Measurements from ENCODE around the gene PTPRT. TPM values are rescaled to one million over a fixed set of nuclear protein-coding genes. Genes with fewer than 3 reads are reported as not detected.

PTPRT gene
- total RNA-seq, 4 donors from 2014 or later, result 0.04 TPM; not detected in 3

DNA sequence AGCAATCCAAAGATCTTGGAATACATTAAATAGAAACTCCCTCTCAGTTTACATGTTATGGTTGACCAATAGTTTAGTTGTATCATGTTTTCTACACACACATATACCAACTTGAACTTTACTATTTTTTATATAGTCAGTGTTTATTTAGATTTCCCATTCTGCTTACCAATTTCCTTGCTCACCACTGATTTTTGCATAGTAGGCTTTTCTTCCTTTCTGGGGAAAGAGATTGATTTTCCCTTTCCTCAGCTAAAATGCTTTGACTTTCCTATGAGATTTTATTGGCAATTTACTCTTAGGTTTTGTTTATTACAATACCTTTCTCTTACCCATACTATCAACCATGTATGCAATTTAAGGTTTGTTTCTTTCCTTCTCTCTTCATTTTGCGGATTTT lies 665.6 kb downstream of the PTPRT start:
- Histone ChIP-seq H3K36me3 (no peaks in the 10 kb centered on the region), H3K4me1 (no peaks in the 10 kb centered on the region), H3K9me3 (peaks cover 0 to 12% (median 0%) of the 10 kb centered on the region in 3 donors), H3K4me3 (no peak overlapping the region), H3K27me3 (no peaks in the 10 kb centered on the region), H3K27ac (no peak overlapping the region)
- WGBS, 2 donors (ENCODE audit: low coverage in 1 of 2), result 25 to 82% methylated on average over 1 of the region's 1 CpG
- TF ChIP-seq POLR2A (IDR thresholded peaks at IDR 0.05) (no peak), POLR2AphosphoS5 (IDR thresholded peaks at IDR 0.05) (no peak), EP300 (IDR thresholded peaks at IDR 0.05) (no peak)
- TF ChIP-seq, protein P1, sequence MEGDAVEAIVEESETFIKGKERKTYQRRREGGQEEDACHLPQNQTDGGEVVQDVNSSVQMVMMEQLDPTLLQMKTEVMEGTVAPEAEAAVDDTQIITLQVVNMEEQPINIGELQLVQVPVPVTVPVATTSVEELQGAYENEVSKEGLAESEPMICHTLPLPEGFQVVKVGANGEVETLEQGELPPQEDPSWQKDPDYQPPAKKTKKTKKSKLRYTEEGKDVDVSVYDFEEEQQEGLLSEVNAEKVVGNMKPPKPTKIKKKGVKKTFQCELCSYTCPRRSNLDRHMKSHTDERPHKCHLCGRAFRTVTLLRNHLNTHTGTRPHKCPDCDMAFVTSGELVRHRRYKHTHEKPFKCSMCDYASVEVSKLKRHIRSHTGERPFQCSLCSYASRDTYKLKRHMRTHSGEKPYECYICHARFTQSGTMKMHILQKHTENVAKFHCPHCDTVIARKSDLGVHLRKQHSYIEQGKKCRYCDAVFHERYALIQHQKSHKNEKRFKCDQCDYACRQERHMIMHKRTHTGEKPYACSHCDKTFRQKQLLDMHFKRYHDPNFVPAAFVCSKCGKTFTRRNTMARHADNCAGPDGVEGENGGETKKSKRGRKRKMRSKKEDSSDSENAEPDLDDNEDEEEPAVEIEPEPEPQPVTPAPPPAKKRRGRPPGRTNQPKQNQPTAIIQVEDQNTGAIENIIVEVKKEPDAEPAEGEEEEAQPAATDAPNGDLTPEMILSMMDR (IDR thresholded peaks at IDR 0.05), result no peak
- no peak for ATAC-seq

DNA sequence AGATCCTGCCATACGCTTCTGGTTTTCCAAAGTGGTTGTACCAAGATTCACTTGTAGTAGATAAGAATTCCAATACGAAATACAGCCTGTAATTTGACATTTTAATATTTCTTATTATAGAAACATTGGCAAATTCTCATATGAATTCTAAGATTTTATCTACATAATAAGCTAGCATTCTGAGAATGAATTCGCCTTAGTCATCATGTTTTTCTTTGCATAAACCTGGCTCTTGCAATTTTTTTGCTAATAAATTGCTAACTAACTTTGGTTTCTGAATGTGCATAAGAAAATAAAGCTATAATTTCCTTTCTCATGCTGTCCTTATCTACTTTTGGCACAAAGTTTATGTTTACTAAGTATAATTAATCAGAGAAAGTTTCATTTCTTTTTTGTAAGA lies 673.0 kb downstream of the PTPRT start:
- ATAC-seq, result no peak
- no peak for TF ChIP-seq EP300 (IDR thresholded peaks at IDR 0.05)
- TF ChIP-seq POLR2AphosphoS5 (IDR thresholded peaks at IDR 0.05), result no peak
- TF ChIP-seq POLR2A (IDR thresholded peaks at IDR 0.05), result no peak
- TF ChIP-seq, protein P1 (IDR thresholded peaks at IDR 0.05), result no peak
- H3K27me3 ChIP-seq, result no peaks in the 10 kb centered on the region
- H3K4me3 ChIP-seq, result no peak overlapping the region
- no peak overlapping the region for H3K27ac ChIP-seq
- H3K9me3 ChIP-seq, result peaks cover 0 to 11% (median 0%) of the 10 kb centered on the region in 3 donors
- H3K4me1 ChIP-seq, result no peaks in the 10 kb centered on the region
- H3K36me3 ChIP-seq, result no peaks in the 10 kb centered on the region
- 48 to 72% methylated on average over 3 of the region's 3 CpGs for WGBS, 2 donors (ENCODE audit: low coverage in 1 of 2)

DNA sequence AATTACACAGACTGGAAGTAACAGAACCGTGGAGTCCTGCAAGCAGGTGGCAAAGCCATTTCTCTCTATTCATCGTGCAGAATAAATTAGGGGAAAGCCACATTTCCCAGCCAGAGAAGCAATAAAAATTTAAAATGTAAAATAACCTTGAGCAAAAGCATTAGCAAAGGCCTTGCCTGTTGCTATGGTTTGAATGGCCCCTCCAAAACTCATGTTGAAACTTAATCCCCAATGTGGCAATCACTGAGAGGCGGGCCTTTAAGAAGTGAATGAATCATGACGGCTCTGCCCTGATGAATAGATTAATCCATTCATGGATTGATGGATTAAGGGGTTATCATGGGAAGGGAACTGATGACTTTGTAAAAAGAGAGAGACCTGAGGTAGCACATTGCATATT lies 679.0 kb downstream of the PTPRT start:
- H3K27me3 ChIP-seq, result no peaks in the 10 kb centered on the region
- no peak for ATAC-seq
- no peaks in the 10 kb centered on the region for H3K9me3 ChIP-seq
- H3K4me1 ChIP-seq, result no peaks in the 10 kb centered on the region
- WGBS, 2 donors (ENCODE audit: low coverage in 1 of 2), result 65 to 72% methylated on average over 2 to 4 of the region's 4 CpGs
- no peaks in the 10 kb centered on the region for H3K36me3 ChIP-seq
- H3K4me3 ChIP-seq, result no peak overlapping the region
- H3K27ac ChIP-seq, result no peak overlapping the region
- TF ChIP-seq, protein P1 (IDR thresholded peaks at IDR 0.05), result no peak
- TF ChIP-seq POLR2A (IDR thresholded peaks at IDR 0.05) (no peak), EP300 (IDR thresholded peaks at IDR 0.05) (no peak)

DNA sequence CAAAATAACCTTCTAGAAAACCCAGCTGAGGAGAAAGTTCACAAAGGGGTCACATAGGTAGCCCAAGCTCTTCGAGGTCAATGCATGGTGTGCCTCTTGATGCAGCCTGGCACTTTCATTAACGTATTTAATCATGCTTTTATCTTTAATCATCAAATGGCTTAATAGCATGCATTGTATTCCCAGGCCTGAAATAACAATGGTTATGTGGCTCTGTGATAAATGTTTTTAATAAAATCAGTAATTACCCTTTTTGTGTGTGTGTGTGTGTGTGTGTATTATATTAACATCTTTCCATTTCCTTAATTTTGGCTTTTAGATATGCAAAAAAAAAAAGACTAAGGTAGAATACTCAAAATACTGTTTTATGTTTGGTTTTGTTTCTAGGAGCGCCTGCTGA lies 681.8 kb downstream of the PTPRT start:
- Histone ChIP-seq H3K27me3 (no peaks in the 10 kb centered on the region), H3K4me3 (no peak overlapping the region), H3K9me3 (no peaks in the 10 kb centered on the region), H3K4me1 (no peaks in the 10 kb centered on the region), H3K27ac (no peak overlapping the region), H3K36me3 (no peaks in the 10 kb centered on the region)
- WGBS, 2 donors (ENCODE audit: low coverage in 1 of 2), result 66 to 80% methylated on average over 3 of the region's 3 CpGs
- TF ChIP-seq POLR2AphosphoS5 (IDR thresholded peaks at IDR 0.05) (no peak), EP300 (IDR thresholded peaks at IDR 0.05) (no peak), POLR2A (IDR thresholded peaks at IDR 0.05) (no peak)
- TF ChIP-seq, protein P1 (IDR thresholded peaks at IDR 0.05), result no peak
- no peak for ATAC-seq

GRCh38 chr20:42506397-42506796 lies 683.3 kb downstream of the PTPRT start:
- Histone ChIP-seq H3K9me3 (no peaks in the 10 kb centered on the region), H3K27me3 (no peaks in the 10 kb centered on the region), H3K27ac (no peak overlapping the region), H3K4me1 (no peaks in the 10 kb centered on the region), H3K36me3 (no peaks in the 10 kb centered on the region), H3K4me3 (no peak overlapping the region)
- WGBS, 2 donors (ENCODE audit: low coverage in 1 of 2), result 75 to 100% methylated on average over 2 of the region's 2 CpGs
- TF ChIP-seq POLR2A (IDR thresholded peaks at IDR 0.05) (no peak), POLR2AphosphoS5 (IDR thresholded peaks at IDR 0.05) (no peak), EP300 (IDR thresholded peaks at IDR 0.05) (no peak)
- TF ChIP-seq, protein P1 (IDR thresholded peaks at IDR 0.05), result no peak
- no peak for ATAC-seq

All from gastroesophageal sphincter (tissue), 4 donors.